Measurements from ENCODE around the gene PPEF2. TPM values are rescaled to one million over a fixed set of nuclear protein-coding genes. Genes with fewer than 3 reads are reported as not detected.

Gene PPEF2, protein sequence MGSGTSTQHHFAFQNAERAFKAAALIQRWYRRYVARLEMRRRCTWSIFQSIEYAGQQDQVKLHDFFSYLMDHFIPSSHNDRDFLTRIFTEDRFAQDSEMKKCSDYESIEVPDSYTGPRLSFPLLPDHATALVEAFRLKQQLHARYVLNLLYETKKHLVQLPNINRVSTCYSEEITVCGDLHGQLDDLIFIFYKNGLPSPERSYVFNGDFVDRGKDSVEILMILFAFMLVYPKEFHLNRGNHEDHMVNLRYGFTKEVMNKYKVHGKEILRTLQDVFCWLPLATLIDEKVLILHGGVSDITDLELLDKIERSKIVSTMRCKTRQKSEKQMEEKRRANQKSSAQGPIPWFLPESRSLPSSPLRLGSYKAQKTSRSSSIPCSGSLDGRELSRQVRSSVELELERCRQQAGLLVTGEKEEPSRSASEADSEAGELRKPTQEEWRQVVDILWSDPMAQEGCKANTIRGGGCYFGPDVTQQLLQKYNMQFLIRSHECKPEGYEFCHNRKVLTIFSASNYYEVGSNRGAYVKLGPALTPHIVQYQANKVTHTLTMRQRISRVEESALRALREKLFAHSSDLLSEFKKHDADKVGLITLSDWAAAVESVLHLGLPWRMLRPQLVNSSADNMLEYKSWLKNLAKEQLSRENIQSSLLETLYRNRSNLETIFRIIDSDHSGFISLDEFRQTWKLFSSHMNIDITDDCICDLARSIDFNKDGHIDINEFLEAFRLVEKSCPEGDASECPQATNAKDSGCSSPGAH
- under 1 TPM; 0.21 to 0.33 (median 0.32) TPM for total RNA-seq
- 0.23 TPM for total RNA-seq (2013)

DNA sequence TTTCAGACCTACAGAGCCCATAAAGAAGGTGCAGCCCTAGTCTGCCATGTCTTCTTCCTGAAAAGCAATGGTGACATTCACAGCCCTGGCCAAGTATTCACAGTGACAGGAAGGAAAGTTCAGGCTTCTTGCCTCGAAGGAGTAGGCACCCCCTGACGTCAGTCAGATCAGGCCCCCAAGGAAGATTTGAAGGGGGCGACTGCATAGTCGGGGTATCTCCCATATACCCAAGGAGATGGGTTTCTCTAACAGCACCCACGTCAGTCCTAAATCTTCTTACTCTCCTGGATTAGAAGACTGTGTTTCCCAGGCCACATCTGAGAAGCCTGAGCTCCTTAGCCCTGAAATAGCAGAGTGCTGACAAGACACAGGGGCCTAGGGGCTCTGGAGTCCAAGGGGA, at the start of gene PPEF2:
TSS of gene PPEF2 (minus strand) at position 101 of the 400 bp plus-strand sequence. CDS start 6,127 bp downstream, outside the sequence.
- 86% methylated on average over 5 of the region's 5 CpGs for WGBS (ENCODE audit: insufficient coverage)
- TF ChIP-seq, protein P1, sequence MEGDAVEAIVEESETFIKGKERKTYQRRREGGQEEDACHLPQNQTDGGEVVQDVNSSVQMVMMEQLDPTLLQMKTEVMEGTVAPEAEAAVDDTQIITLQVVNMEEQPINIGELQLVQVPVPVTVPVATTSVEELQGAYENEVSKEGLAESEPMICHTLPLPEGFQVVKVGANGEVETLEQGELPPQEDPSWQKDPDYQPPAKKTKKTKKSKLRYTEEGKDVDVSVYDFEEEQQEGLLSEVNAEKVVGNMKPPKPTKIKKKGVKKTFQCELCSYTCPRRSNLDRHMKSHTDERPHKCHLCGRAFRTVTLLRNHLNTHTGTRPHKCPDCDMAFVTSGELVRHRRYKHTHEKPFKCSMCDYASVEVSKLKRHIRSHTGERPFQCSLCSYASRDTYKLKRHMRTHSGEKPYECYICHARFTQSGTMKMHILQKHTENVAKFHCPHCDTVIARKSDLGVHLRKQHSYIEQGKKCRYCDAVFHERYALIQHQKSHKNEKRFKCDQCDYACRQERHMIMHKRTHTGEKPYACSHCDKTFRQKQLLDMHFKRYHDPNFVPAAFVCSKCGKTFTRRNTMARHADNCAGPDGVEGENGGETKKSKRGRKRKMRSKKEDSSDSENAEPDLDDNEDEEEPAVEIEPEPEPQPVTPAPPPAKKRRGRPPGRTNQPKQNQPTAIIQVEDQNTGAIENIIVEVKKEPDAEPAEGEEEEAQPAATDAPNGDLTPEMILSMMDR (IDR thresholded peaks at IDR 0.05): no peak
- Histone ChIP-seq H3K36me3 (ENCODE audit: control insufficient read depth, insufficient read depth, low read length) (no peaks in the 10 kb centered on the region), H3K4me1 (ENCODE audit: control insufficient read depth, insufficient read depth, low read length) (peaks cover 13% of the 10 kb centered on the region), H3K27me3 (ENCODE audit: control insufficient read depth, insufficient read depth, low read length) (no peaks in the 10 kb centered on the region), H3K9me3 (ENCODE audit: control insufficient read depth, insufficient read depth, low read length) (no peaks in the 10 kb centered on the region), H3K27ac (ENCODE audit: low read length) (no peak within 1 kb of the TSS), H3K4me3 (ENCODE audit: low read length) (no peak within 1 kb of the TSS)
- Mint-ChIP-seq H3K4me3 (no peak within 1 kb of the TSS), H3K27me3 (ENCODE audit: low read depth in 2 of 2) (peaks cover 0 to 3% of the 10 kb centered on the region in 2 donors), H3K9me3 (no peaks in the 10 kb centered on the region), H3K36me3 (no peaks in the 10 kb centered on the region), H3K4me1 (no peaks in the 10 kb centered on the region), H3K27ac (no peak within 1 kb of the TSS)
- intact Hi-C loops (cut with micrococcal nuclease): no loop called here
- no peak for DNase-seq
- no peak for ATAC-seq

DNA sequence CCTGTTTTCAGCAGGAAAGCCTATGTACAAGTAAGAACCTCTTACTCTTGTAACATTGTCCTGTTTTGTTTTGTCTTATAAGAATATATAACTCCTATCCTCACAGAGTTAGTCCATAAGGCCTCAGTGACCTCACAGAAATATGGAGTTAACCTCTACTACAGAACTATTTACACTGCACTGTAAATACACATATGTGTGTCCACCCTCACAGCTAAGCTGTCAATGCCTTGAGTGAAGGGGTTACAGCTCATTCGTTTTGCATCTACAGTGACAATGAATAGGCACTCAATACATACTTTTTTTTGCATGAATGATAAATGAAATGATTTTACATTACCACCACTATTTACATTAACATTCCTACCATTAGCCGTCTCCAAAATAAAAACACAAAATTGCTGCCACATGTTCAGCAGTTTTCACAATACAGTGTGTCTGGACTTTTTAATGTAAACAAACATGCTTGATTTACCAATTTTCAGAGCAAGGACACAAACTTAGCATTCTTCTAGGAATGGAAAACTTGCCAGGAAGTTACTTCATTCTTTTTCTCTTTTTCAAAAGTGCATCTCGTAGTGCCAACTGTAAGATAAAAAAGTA, 48.1 kb upstream of the PPEF2 start:
- ATAC-seq (no peak), DNase-seq (no peak)
- H3K4me1 ChIP-seq (ENCODE audit: control insufficient read depth, insufficient read depth, low read length): no peaks in the 10 kb centered on the region
- H3K9me3 ChIP-seq (ENCODE audit: control insufficient read depth, insufficient read depth, low read length): no peaks in the 10 kb centered on the region
- Mint-ChIP-seq H3K36me3 (peaks cover 7% of the 10 kb centered on the region), H3K27me3 (ENCODE audit: low read depth in 2 of 2) (no peaks in the 10 kb centered on the region), H3K4me1 (no peaks in the 10 kb centered on the region), H3K9me3 (no peaks in the 10 kb centered on the region), H3K27ac (no peak overlapping the region), H3K4me3 (no peak overlapping the region)
- TF ChIP-seq, protein P1 (IDR thresholded peaks at IDR 0.05): no peak
- intact Hi-C loops (cut with micrococcal nuclease): no loop called here
- no peak overlapping the region for H3K27ac ChIP-seq (ENCODE audit: low read length)
- H3K4me3 ChIP-seq (ENCODE audit: low read length): no peak overlapping the region
- H3K27me3 ChIP-seq (ENCODE audit: control insufficient read depth, insufficient read depth, low read length): no peaks in the 10 kb centered on the region
- peaks cover 55% of the 10 kb centered on the region for H3K36me3 ChIP-seq (ENCODE audit: control insufficient read depth, insufficient read depth, low read length)
- WGBS (ENCODE audit: insufficient coverage): 93% methylated on average over 1 of the region's 3 CpGs

DNA sequence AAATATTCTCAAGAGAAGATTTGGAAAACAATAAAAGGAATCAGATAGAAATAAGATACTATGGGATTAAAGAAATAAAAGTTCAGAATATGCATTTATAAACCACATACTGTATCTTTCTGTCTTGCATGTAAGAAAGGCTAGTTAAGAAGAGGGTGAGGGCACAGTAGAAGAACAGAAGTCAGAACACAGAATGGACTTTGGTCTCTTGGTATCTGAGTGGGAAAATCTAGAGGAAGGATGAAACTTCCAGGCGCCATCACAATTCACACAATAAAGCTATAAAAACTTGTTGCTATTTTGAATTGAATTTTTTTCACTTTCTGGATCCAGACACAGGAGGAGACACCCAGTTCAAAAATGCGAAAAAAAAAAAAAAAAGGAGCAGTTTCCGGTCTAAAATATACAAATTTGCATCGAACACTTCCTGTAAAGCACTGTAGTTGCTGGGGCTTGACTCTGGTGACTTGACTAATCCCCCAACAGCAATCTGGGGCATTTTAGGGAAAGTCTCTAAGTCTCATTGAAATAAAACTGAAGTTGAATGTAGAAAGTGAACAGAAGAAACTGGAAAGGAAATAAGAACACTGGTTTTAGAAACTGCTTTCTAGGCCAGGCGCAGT, 46.7 kb upstream of the PPEF2 start:
- Histone ChIP-seq H3K27ac (ENCODE audit: low read length) (no peak overlapping the region), H3K4me3 (ENCODE audit: low read length) (no peak overlapping the region), H3K36me3 (ENCODE audit: control insufficient read depth, insufficient read depth, low read length) (peaks cover 50% of the 10 kb centered on the region), H3K9me3 (ENCODE audit: control insufficient read depth, insufficient read depth, low read length) (no peaks in the 10 kb centered on the region), H3K4me1 (ENCODE audit: control insufficient read depth, insufficient read depth, low read length) (no peaks in the 10 kb centered on the region), H3K27me3 (ENCODE audit: control insufficient read depth, insufficient read depth, low read length) (no peaks in the 10 kb centered on the region)
- DNase-seq (no peak), ATAC-seq (no peak)
- H3K27ac Mint-ChIP-seq: no peak overlapping the region
- intact Hi-C loops (cut with micrococcal nuclease): no loop called here
- no peaks in the 10 kb centered on the region for H3K4me1 Mint-ChIP-seq
- TF ChIP-seq, protein P1 (IDR thresholded peaks at IDR 0.05): no peak
- 94% methylated on average over 2 of the region's 5 CpGs for WGBS (ENCODE audit: insufficient coverage)
- H3K9me3 Mint-ChIP-seq: no peaks in the 10 kb centered on the region
- no peak overlapping the region for H3K4me3 Mint-ChIP-seq
- H3K36me3 Mint-ChIP-seq: peaks cover 7% of the 10 kb centered on the region
- no peaks in the 10 kb centered on the region for H3K27me3 Mint-ChIP-seq (ENCODE audit: low read depth in 2 of 2)

All from natural killer cell (primary cell).